NCI-H345 (cell line): ENCODE measurements around the gene CXCL8.
"Not testable (repeated sequence)": the region's sequence is repeated elsewhere in the genome, so short reads cannot be mapped to it uniquely, and the experiment has no call there.

Experiments used
- DNase-seq: peaks from one replicate; lab custom pipeline; 2025; lab: John Stamatoyannopoulos, UW

CXCL8 gene

DNA sequence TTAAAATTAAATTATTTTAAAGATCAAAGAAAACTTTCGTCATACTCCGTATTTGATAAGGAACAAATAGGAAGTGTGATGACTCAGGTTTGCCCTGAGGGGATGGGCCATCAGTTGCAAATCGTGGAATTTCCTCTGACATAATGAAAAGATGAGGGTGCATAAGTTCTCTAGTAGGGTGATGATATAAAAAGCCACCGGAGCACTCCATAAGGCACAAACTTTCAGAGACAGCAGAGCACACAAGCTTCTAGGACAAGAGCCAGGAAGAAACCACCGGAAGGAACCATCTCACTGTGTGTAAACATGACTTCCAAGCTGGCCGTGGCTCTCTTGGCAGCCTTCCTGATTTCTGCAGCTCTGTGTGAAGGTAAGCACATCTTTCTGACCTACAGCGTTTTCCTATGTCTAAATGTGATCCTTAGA lies at the start of gene CXCL8:
TSS of gene CXCL8 (plus strand) at position 217 of the 426 bp plus-strand sequence. CDS start at position 307, 90 bp downstream.
- peak; percentile 70 for DNase-seq

DNA sequence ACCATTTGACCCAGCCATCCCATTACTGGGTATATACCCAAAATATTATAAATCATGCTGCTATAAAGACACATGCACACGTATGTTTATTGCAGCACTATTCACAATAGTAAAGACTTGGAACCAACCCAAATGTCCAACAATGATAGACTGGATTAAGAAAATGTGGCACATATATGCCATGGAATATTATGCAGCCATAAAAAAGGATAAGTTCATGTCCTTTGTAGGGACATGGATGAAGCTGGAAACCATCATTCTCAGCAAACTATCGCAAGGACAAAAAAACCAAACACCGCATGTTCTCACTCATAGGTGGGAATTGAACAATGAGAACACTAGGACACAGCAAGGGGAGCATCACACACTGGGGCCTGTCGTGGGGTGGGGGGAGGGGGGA lies 49.2 kb upstream of the CXCL8 start:
- DNase-seq: not testable (repeated sequence)

DNA sequence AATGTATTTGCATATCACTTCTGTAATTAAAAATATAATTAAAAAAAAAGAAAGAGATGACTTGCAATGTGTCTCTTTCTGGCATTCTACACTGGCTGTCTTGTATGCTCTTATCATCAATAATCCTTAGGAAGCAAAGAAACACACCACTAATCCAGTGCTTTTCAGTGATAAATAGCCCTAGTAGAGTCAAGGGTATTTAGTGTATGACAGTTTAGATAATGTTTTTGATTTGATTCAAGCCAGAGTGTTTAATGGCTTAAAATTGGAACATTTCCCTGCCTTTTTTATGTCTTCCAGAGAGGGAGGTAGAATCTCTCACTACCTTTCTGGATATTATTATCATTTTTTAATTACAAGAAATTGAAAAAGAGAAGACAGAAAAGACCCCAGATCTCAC lies 48.6 kb upstream of the CXCL8 start:
- no peak for DNase-seq

DNA sequence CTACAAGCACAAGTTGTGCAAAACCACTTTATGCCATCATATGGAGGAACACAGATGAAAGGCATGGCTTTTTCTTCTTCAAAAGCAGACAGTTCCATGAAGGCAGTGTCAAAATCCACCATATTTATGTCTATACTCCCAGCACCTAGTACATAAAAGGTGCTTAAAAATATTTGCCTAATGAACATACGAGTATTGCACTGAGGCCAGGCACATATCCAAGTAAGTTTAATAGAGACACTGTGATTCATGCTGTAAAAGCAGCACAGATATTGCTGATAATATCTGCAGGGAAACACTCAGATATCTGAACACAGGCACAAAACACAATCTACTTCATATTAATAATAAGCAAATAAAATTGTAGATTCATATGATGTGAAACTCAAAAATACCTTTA lies 48.1 kb upstream of the CXCL8 start:
- DNase-seq: no peak

- no peak for DNase-seq
Measured at GRCh38 chr4:73692701-73693100, 47.7 kb upstream of the CXCL8 start.

DNA sequence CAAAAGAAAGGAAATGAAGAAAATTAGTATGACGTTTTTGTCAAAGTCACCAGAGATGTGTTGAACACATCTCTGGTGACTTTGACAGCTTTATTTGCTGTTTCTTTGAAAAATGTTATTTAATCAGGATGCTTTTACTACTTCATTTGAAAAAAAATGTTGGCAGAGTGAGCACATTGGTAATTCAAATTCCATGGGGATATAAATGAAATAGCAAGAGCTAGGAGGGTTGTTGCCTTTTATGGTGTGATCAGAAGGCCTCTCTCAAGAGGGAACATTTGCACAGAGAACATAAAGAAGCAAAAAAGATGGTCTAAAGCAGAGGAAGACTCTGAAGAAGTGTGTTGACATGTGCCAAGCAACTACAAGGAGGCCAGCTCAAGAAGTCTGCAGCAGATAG lies 46.6 kb upstream of the CXCL8 start:
- no peak for DNase-seq

- no peak for DNase-seq
Measured at GRCh38 chr4:73698217-73698616, 42.2 kb upstream of the CXCL8 start.

DNA sequence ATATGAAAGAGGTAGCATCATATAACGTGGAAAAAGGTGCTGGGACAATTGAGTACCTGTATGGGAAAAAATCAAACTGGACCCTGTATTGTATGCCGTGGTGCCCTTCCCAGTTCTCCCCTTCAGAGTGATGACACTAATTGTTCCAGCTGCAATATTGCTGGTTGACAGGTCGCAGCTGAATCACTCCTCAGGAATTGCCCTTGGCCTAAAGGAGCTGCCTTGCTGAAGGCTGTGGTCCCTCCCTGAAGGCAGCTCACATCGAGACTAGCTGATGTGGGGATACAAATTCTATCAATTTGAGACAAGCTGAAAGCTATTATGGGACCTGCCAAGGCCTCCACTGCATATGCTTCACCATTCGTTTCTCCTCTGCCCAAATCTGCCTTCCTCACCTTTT lies 39.3 kb upstream of the CXCL8 start:
- DNase-seq: no peak

DNA sequence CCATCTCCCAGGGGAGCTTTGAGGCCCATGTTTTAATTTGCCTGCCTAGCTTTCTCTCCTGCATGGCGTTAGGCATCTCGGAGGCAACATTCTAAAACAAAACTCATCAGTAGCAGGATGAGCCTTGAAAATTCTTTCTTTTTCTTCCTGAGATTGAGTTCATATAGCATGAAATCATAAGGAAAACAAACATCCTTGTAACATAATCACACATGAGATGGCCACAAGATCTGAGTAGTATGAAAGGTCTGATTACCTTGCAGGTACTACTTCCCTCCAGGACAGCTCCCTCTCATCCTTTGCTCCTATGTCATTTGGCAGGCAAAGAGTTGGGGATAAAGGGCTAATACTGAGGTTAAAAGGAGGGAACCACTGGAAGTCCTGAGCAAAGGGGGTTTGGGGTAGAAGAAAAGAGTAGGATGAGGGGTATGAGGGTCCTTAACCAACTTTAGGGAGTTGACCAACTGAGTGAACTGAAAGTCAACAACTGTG lies 37.5 kb upstream of the CXCL8 start:
- DNase-seq: no peak

DNA sequence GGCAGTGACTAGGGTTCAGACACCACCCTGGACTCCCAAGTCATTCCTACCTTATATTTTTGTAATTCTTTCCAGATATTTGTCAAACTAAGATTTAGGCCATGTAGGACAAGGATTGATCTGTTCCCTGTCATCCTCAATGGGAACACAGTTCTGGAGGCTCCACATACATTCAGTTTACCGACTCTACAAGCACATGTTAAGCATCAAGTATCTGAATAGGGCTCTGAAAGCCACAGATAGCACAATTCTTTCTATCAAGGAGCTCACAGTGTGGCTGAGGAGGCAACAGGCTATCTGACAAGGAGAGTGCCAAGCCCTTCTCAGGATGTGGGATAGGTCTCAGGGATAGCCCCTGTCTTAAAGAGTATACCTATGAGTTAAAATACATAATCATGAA lies 37.0 kb upstream of the CXCL8 start:
- no peak for DNase-seq

DNA sequence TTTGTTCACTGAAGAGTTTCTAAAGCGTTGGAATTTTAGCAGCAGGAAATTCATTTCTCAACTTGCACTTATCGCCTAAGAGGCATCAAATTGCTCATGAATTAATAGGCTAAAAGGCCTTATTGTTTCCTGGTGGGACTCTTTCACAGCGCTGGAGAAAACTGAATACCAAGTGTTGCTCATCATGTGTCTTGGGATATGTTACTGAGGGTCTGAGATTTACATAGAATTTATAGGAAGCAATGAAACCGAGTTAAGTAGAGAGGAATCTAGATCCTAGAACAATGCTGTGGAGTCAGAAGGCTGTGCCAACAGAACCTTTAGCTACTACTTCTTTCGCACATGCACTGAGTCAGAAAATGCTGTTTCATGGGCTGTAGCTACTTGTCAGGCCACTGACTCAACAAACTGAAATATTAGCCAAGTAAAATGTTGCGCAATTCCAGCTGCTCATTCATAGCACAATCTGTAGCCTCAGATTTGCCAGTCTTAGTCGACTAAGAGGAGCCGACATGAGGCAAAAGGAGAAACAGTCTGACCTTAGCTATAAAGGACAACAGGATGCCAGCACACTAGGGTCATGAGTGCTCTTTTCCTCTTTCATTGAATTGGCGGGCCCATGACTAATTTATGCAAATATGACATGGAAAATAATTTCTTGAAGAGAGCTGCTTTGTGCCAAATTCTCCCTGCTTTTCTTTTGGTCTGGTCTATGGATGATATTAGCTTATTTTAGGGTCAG lies 35.9 kb upstream of the CXCL8 start:
- no peak for DNase-seq

- DNase-seq: no peak
Measured at GRCh38 chr4:73705056-73705432, 35.3 kb upstream of the CXCL8 start.

DNA sequence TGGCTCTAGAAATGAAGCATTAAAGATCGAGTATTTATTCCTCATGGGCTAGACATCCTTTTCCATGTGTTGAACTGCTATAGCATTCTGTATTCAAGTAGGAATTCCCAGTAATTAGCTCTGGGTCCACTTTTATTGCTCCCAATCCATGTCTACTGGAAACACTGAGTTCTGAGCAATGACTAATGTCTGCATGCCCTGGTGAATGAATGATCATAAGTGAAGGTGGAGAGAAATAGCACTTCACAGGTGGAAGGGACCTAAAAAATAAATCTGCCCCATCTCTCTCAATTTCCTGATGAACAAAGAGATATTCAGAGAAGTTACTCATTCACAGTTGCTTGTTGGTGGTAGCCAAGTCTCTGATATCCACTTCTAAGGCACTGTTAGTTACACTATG lies 34.6 kb upstream of the CXCL8 start:
- no peak for DNase-seq

- no peak for DNase-seq
Measured at GRCh38 chr4:73706811-73707210, 33.6 kb upstream of the CXCL8 start.

DNA sequence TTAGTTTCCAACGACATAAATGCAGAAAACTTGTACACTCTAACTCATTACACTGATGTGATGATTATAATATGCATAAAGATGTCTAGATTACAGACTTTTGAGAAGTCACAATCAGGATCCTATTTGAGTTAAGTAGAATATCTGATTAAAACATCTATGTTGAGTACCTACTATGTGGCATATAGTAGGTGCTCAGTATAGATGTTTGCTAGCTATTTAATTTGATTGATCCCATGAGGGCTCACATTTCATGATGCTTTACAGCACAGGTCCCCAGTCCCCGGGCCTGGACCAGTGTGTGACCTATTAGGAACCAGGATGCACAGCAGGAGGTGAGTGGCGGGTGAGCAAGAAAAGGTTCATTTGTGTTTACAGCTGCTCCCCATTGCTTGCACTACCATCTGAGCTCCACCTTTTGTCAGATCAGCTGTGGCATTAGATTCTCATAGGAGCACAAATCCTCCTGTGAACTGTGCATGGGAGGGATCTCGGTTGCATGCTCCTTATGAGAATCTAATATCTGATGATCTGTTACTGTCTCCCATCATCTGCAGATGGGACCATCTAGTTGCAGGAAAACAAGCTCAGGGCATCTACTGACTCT lies 33.0 kb upstream of the CXCL8 start:
- DNase-seq: no peak

GRCh38 chr4:73707918-73708577 lies 32.3 kb upstream of the CXCL8 start:
- DNase-seq: no peak

GRCh38 chr4:73709451-73710033 lies 30.8 kb upstream of the CXCL8 start:
- no peak for DNase-seq

- DNase-seq: no peak
Measured at GRCh38 chr4:73710094-73710493, 30.3 kb upstream of the CXCL8 start.

DNA sequence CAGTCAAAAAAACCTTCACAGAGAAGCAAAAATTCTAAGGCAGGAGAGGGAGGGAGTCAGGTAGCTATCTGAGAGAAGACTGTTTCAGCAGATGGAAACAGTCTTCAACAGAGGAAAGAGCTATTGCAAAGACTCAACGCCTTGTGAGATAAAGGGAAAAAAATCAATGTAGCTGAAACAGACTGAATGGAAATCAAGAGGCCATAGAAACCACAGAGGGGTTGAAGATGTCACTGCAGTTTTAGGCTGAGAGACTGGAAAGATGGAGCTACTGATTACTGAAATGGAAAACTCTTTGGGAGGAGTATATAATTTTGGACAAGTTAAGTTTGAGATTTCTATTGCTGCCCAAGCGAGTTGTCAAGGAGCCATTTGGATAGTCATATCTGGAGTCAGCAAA lies 28.4 kb upstream of the CXCL8 start:
- DNase-seq: no peak

- no peak for DNase-seq
Measured at GRCh38 chr4:73713650-73714049, 26.7 kb upstream of the CXCL8 start.

- no peak for DNase-seq
Measured at GRCh38 chr4:73714647-73715046, 25.7 kb upstream of the CXCL8 start.

GRCh38 chr4:73715659-73716058 lies 24.7 kb upstream of the CXCL8 start:
- no peak for DNase-seq
